ENCODE data around the gene S100PBP. TPM values are rescaled to one million over a fixed set of nuclear protein-coding genes. Genes with fewer than 3 reads are reported as not detected.

The S100PBP gene
- total and polyA plus RNA-seq, 2 of the 13 experiments (the other 11 are each of a cell fraction or from before 2014, with no cell fraction given) = 20.4 to 26.1 TPM

DNA sequence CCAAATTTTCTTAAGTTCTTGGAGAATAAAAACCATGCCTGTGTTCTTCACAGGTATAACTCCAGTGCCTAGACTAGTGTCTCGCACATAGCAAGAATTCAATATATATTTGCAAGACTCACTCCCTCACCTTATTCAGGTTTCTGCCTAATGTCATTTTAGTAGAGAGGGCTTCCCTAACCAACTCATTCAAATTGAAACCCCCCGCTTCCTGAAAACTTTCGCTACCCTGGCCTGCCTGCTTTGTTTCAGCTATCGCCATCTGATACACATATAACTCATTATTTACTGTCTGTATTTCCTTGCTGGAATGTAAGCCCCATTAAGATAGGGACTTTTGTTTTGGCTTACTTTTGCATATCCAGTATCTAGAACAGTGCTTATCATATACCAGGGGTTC lies 8.9 kb upstream of the S100PBP start:
- DNase-seq (ENCODE audit: low spot score) (no peak), ATAC-seq (no peak), FAIRE-seq (no peak)
- intact Hi-C loops (cut with micrococcal nuclease; ENCODE audit: unreplicated experiment) = no loop called here
- POLR2A ChIA-PET = no interaction called here
- Histone ChIP-seq H3K4me1 (ENCODE audit: insufficient read depth, low read length) (peaks cover 23% of the 10 kb centered on the region), H3K4me2 (ENCODE audit: low read depth, low read length) (no peak overlapping the region), H3K9me3 (ENCODE audit: low read length) (no peaks in the 10 kb centered on the region), H3K79me2 (ENCODE audit: insufficient read depth, low read length) (peaks cover 32% of the 10 kb centered on the region), H3K36me3 (replicated peaks in 1 of 2; ENCODE audit: control insufficient read depth in 1 of 2, insufficient read depth in 2 of 2, low read length in 2 of 2) (peaks cover 17 to 68% of the 10 kb centered on the region in 2 experiments; a peak in 4 of 5 replicates), H3K27me3 (ENCODE audit: control insufficient read depth in 1 of 2, insufficient read depth in 2 of 2, low read length in 2 of 2) (no peaks in the 10 kb centered on the region), H3K27ac (ENCODE audit: extremely low read length, insufficient read depth, low read length) (no peak overlapping the region), H2AFZ (ENCODE audit: low read length) (no peak overlapping the region), H4K20me1 (ENCODE audit: insufficient read depth, low read length) (peaks cover 26% of the 10 kb centered on the region; the same call in 1 of the 2 replicates), H3K9ac (ENCODE audit: insufficient read depth, low read depth, low read length) (no peak overlapping the region), H3K4me3 (replicated peaks in 1 of 3; ENCODE audit: insufficient read depth in 1 of 3, low read depth in 2 of 3, low read length in 3 of 3) (no peak overlapping the region)
- no TSS peak for BruUV-seq (replicated peaks)
- in situ Hi-C loops (cut with HindIII; ENCODE audit: extremely low pct_ligation_motif_present, low pct_unique_long_range_greater_than_20kb) = no loop called here
- CTCF ChIA-PET (ENCODE audit: low intra/inter-chr PET ratio, low total read pairs) = no interaction called here
- WGBS (ENCODE audit: low lambda C conversion rate) = 98% methylated on average over 4 of the region's 4 CpGs
- no peak for TF ChIP-seq HNRNPUL1 (IDR thresholded peaks at IDR 0.05; ENCODE audit: low read depth, low read length)
- TF ChIP-seq ONECUT2 (CRISPR knock-in tag; IDR thresholded peaks at IDR 0.05) = no peak
- no peak for TF ChIP-seq SMC3 (IDR thresholded peaks at IDR 0.05; ENCODE audit: low read length)
- no peak for TF ChIP-seq ZNF703 (CRISPR knock-in tag; IDR thresholded peaks at IDR 0.05; ENCODE audit: borderline replicate concordance)
- TF ChIP-seq, protein P1, sequence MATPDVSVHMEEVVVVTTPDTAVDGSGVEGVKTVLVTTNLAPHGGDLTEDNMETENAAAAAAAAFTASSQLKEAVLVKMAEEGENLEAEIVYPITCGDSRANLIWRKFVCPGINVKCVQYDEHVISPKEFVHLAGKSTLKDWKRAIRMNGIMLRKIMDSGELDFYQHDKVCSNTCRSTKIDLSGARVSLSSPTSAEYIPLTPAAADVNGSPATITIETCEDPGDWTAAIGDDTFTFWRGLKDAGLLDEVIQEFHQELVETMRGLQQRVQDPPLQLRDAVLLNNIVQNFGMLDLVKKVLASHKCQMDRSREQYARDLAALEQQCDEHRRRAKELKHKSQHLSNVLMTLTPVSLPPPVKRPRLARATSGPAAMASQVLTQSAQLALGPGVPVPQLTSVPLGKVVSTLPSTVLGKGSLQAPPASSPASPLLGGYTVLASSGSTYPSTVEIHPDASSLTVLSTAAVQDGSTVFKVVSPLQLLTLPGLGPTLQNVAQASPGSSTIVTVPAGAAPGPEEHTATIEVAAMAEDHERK (CRISPR knock-in tag; IDR thresholded peaks at IDR 0.05; ENCODE audit: low read depth) = no peak
- no peak for TF ChIP-seq JUND (CRISPR knock-in tag; IDR thresholded peaks at IDR 0.05)
- TF ChIP-seq, protein P2, sequence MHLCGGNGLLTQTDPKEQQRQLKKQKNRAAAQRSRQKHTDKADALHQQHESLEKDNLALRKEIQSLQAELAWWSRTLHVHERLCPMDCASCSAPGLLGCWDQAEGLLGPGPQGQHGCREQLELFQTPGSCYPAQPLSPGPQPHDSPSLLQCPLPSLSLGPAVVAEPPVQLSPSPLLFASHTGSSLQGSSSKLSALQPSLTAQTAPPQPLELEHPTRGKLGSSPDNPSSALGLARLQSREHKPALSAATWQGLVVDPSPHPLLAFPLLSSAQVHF (CRISPR knock-in tag; IDR thresholded peaks at IDR 0.05) = no peak
- TF ChIP-seq, protein P3, sequence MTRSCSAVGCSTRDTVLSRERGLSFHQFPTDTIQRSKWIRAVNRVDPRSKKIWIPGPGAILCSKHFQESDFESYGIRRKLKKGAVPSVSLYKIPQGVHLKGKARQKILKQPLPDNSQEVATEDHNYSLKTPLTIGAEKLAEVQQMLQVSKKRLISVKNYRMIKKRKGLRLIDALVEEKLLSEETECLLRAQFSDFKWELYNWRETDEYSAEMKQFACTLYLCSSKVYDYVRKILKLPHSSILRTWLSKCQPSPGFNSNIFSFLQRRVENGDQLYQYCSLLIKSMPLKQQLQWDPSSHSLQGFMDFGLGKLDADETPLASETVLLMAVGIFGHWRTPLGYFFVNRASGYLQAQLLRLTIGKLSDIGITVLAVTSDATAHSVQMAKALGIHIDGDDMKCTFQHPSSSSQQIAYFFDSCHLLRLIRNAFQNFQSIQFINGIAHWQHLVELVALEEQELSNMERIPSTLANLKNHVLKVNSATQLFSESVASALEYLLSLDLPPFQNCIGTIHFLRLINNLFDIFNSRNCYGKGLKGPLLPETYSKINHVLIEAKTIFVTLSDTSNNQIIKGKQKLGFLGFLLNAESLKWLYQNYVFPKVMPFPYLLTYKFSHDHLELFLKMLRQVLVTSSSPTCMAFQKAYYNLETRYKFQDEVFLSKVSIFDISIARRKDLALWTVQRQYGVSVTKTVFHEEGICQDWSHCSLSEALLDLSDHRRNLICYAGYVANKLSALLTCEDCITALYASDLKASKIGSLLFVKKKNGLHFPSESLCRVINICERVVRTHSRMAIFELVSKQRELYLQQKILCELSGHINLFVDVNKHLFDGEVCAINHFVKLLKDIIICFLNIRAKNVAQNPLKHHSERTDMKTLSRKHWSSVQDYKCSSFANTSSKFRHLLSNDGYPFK (CRISPR knock-in tag; IDR thresholded peaks at IDR 0.05; ENCODE audit: borderline replicate concordance) = no peak
- no peak for TF ChIP-seq NFKBIZ (CRISPR knock-in tag; IDR thresholded peaks at IDR 0.05)
- no peak for TF ChIP-seq NFIB (CRISPR knock-in tag; IDR thresholded peaks at IDR 0.05; ENCODE audit: borderline replicate concordance)
- no peak for TF ChIP-seq CHD4 (IDR thresholded peaks at IDR 0.05; ENCODE audit: borderline replicate concordance, low read length)
- TF ChIP-seq MBNL3 (CRISPR knock-in tag; conservative IDR thresholded peaks at IDR 0.05) = no peak
- TF ChIP-seq, protein P4, sequence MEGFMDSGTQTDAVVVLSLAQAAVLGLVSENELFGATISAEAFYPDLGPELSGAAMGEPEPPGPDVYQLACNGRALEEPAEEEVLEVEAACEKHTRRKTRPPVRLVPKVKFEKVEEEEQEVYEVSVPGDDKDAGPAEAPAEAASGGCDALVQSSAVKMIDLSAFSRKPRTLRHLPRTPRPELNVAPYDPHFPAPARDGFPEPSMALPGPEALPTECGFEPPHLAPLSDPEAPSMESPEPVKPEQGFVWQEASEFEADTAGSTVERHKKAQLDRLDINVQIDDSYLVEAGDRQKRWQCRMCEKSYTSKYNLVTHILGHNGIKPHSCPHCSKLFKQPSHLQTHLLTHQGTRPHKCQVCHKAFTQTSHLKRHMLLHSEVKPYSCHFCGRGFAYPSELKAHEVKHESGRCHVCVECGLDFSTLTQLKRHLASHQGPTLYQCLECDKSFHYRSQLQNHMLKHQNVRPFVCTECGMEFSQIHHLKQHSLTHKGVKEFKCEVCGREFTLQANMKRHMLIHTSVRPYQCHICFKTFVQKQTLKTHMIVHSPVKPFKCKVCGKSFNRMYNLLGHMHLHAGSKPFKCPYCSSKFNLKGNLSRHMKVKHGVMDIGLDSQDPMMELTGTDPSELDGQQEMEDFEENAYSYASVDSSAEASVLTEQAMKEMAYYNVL (CRISPR knock-in tag; IDR thresholded peaks at IDR 0.05; ENCODE audit: borderline replicate concordance) = no peak
- no peak for TF ChIP-seq RXRA (CRISPR knock-in tag; IDR thresholded peaks at IDR 0.05)
- TF ChIP-seq ZNF782 (CRISPR knock-in tag; IDR thresholded peaks at IDR 0.05; ENCODE audit: borderline replicate concordance) = no peak
- no peak for TF ChIP-seq NR2F2 (IDR thresholded peaks at IDR 0.05; ENCODE audit: borderline replicate concordance, low read depth)
- no peak for TF ChIP-seq HNRNPLL (IDR thresholded peaks at IDR 0.05; ENCODE audit: low read depth, low read length, poor library complexity, severe bottlenecking)
- no peak for TF ChIP-seq RBM39 (IDR thresholded peaks at IDR 0.05; ENCODE audit: low read depth, low read length, poor library complexity, severe bottlenecking)
